ENCODE measurements around the gene BSND.

Gene BSND

GRCh38 chr1:54969879-54970278 is 28.9 kb upstream of the BSND start:
- H3K4me1 Mint-ChIP-seq: peaks cover 5% of the 10 kb centered on the region
- peaks cover 2% of the 10 kb centered on the region for H3K36me3 Mint-ChIP-seq
- peaks cover 13% of the 10 kb centered on the region for H3K27me3 Mint-ChIP-seq
- H3K4me3 Mint-ChIP-seq: no peak overlapping the region
- H3K27ac Mint-ChIP-seq: no peak overlapping the region
- H3K9me3 Mint-ChIP-seq: no peaks in the 10 kb centered on the region

GRCh38 chr1:54970901-54971300 is 27.8 kb upstream of the BSND start:
- Mint-ChIP-seq H3K4me1 (peaks cover 3% of the 10 kb centered on the region), H3K36me3 (peaks cover 2% of the 10 kb centered on the region), H3K9me3 (no peaks in the 10 kb centered on the region), H3K4me3 (no peak overlapping the region), H3K27ac (no peak overlapping the region), H3K27me3 (peaks cover 13% of the 10 kb centered on the region)

DNA sequence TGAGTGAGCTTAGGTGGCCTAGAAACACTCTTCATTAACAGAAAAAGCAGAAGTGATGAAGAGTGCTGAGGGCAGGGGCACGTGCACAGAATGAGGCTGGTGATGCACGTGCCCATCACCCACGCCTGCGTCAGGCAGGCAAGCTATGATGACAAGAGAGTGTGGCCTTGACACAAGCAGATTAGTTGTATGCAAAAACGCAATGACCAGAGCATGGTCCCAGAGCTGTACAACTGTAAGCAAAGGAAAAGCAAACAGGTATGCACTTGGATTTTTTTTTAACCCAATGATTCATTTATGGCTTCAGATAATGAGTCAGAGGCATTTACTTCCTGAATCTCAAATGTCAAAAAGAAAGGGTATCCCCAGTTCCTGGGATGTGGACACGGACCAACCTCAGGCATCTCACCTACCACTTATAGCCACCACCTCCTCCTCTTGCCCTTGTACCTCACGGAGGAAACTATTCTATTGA is 27.4 kb upstream of the BSND start:
- Mint-ChIP-seq H3K27me3 (peaks cover 11% of the 10 kb centered on the region), H3K36me3 (peaks cover 2% of the 10 kb centered on the region), H3K27ac (no peak overlapping the region), H3K9me3 (no peaks in the 10 kb centered on the region), H3K4me1 (no peaks in the 10 kb centered on the region), H3K4me3 (no peak overlapping the region)

DNA sequence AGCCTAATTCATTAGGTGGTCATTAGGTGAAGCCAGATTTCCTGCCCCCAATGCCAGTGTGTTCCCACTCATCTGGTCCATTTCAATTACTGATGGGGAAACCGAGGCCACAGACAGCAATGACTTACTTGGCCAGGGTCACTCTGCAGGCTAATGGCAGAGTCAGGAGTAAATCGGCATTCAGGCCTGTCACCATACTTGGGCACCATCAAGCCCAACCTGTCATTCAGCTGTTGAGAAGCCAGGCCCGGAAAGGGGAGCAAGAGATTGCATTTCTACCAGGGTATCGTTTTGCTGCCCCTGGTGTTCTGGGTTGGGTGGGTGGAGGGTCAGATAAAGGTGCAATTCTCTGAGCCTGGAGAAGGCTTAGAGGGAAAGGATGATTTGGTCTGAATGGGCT is 26.3 kb upstream of the BSND start:
- H3K4me3 Mint-ChIP-seq: no peak overlapping the region
- peaks cover 8% of the 10 kb centered on the region for H3K27me3 Mint-ChIP-seq
- no peaks in the 10 kb centered on the region for H3K9me3 Mint-ChIP-seq
- no peak overlapping the region for H3K27ac Mint-ChIP-seq
- H3K36me3 Mint-ChIP-seq: no peaks in the 10 kb centered on the region
- no peaks in the 10 kb centered on the region for H3K4me1 Mint-ChIP-seq

DNA sequence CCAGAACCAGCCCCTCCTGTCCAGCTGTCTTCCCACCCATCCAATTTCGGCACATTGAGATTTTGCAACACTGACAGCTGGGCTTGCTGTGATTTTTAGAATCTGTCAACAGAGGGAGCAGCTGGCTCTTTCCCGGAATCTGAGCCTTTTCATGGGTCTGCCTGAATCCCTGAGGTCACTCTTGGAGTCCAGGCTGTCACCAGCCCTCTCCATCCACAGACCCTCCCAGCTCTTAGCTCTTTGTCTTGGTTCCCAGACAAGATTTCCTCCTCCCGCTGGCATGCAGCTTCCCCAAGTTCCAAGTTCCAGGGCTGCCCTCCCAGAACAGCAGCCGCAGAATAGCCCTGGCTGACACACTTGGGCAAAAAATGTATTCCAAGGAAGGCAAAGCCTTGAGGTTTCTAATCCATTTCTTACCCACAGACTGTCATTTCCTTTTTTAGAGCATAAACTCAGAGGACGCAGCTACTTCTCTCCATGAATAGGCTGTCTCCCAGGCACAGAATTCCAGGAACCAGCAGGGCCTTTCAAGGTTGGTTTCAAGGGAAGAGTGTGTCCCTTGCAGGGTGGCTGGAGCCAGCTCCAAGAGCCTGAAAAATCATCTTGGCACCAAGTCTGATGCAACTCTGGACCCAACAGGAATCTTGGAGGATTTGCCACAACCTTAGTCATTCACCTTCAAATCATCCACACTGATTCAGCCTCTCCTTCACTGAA is 25.4 kb upstream of the BSND start:
- no peaks in the 10 kb centered on the region for H3K36me3 Mint-ChIP-seq
- no peak overlapping the region for H3K27ac Mint-ChIP-seq
- peaks cover 12% of the 10 kb centered on the region for H3K27me3 Mint-ChIP-seq
- H3K4me3 Mint-ChIP-seq: no peak overlapping the region
- no peaks in the 10 kb centered on the region for H3K9me3 Mint-ChIP-seq
- no peaks in the 10 kb centered on the region for H3K4me1 Mint-ChIP-seq

DNA sequence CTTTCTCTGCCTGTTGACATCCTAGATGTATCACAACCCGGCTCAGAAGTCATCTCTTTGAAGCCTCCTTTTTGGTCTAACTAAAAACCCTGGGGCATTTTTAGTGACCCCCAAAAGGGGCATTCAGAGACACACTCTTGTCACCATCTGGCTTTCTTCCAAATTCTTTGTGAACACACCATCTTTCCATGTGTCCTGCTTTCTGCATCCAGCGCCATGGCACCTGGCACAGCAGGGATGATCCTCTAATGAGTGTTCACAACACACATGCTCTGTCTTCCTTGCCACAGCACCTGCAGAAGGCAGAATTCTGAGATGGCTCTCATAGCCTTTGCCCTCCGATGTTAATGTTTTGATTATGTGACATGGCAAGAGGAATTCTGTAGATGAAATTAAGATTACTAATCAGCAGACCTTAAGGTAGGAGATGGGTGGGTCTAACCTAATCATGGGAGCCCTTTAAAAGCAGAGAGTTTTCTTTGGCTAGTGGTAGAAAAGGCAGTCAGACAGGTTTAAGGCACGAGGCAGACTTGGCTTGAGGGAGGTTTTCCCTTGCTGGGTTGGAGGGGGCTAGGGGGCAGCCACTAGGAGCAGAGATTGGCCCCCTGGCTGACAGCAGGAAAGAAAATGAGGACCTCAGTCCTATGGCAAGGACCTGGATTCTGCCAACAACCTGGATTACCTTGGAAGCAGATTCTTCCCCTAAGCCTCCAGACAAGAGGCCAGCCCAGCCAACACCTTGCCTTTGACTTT is 23.2 kb upstream of the BSND start:
- Mint-ChIP-seq H3K4me1 (no peaks in the 10 kb centered on the region), H3K9me3 (no peaks in the 10 kb centered on the region), H3K27ac (no peak overlapping the region), H3K27me3 (peaks cover 11% of the 10 kb centered on the region), H3K36me3 (no peaks in the 10 kb centered on the region), H3K4me3 (no peak overlapping the region)

DNA sequence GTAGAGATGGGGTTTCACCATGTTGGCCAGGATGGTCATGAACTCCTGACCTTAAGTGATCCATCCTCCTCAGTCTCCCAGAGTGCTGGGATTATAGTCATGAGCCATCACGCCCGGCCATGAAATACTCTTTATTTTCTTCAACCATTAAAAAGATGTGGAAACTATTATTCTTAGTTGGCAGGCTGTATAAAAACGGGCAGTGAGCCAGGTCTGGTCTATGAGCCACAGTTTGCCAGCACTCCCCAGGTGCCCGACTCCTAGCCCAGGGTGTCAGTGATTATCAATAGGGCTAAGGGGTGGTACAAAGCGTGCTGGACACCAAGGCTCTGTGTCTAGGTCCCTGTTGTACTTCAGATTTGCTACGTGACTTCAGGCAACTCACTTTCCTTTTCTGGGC is 22.0 kb upstream of the BSND start:
- H3K27me3 Mint-ChIP-seq: peaks cover 18% of the 10 kb centered on the region
- H3K4me1 Mint-ChIP-seq: no peaks in the 10 kb centered on the region

GRCh38 chr1:54977533-54978297 is 21.0 kb upstream of the BSND start:
- Mint-ChIP-seq H3K27me3 (peaks cover 23% of the 10 kb centered on the region), H3K36me3 (no peaks in the 10 kb centered on the region), H3K4me1 (no peaks in the 10 kb centered on the region), H3K4me3 (no peak overlapping the region), H3K9me3 (no peaks in the 10 kb centered on the region), H3K27ac (no peak overlapping the region)

More for the DNA sequence above, 22.0 kb upstream of the BSND start:
- H3K9me3 Mint-ChIP-seq: no peaks in the 10 kb centered on the region
- no peak overlapping the region for H3K4me3 Mint-ChIP-seq
- no peak overlapping the region for H3K27ac Mint-ChIP-seq
- H3K36me3 Mint-ChIP-seq: no peaks in the 10 kb centered on the region

DNA sequence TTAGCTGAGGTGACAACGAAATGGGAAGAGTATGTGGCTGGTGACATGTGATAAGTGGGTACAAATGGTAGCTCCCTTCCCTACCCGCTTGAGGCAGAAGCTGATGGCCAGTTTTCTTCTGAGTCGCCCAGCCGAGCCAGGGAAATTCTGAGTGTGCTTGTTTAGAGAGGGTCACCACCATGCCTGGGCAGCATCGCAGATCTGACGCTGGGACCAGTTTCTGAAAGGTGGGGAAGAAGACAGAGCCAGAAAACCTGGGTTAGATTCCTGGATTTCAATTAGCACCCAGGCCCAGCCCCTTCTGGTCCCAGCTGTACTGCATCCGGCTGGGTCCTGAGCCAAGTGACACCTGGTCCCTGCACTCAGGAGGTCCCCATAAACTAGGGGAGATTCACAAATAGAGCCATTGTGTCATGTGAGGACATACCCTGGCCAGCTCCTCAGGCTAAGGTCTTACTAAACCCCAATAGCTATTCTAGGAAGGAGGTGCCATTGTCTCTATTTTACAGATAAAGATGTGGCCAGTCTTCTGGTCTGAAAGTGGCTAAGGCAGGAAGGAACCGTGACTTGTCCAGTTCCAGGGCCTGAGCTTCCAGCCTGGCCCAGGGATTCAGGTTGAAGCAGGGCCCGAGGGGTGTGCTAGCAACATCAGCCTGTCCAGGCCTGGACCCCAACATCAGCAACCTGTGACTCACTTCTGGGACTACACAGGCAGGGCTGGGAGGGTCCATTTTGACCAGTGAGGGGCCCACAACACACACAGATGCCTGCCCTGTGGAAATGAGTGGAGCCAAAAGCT is 20.0 kb upstream of the BSND start:
- H3K4me1 Mint-ChIP-seq: no peaks in the 10 kb centered on the region
- no peak overlapping the region for H3K4me3 Mint-ChIP-seq
- peaks cover 23% of the 10 kb centered on the region for H3K27me3 Mint-ChIP-seq
- no peak overlapping the region for H3K27ac Mint-ChIP-seq
- no peaks in the 10 kb centered on the region for H3K36me3 Mint-ChIP-seq
- no peaks in the 10 kb centered on the region for H3K9me3 Mint-ChIP-seq

GRCh38 chr1:54979327-54979891 is 19.3 kb upstream of the BSND start:
- Mint-ChIP-seq H3K4me3 (no peak overlapping the region), H3K36me3 (no peaks in the 10 kb centered on the region), H3K27me3 (peaks cover 25% of the 10 kb centered on the region), H3K4me1 (no peaks in the 10 kb centered on the region), H3K27ac (no peak overlapping the region), H3K9me3 (no peaks in the 10 kb centered on the region)

DNA sequence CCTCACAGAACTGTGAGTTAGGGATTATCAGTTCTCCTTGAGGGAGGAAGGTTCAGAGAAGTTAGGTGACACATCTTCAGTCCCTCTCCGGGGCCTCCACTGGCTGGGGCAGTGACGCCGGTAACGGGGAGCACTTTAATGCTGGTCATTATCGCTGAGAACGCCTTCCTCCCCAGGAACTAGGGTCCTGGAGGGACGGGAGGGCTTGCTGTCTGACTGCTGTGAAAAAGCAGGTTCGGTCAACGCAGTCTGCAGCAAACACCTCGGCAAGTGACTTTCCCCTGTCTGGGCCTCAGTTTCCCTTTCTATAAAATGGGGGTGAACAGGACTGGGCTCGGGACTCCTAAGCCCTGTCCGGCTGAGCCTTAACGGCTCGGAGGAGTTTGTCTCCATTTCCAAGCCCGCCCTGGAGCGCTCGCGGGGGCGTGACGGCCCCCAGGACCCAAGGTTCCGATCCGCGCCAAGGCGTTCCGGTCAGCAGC is 18.6 kb upstream of the BSND start:
- Mint-ChIP-seq H3K27me3 (peaks cover 24% of the 10 kb centered on the region), H3K27ac (no peak overlapping the region), H3K4me3 (no peak overlapping the region), H3K36me3 (no peaks in the 10 kb centered on the region), H3K9me3 (no peaks in the 10 kb centered on the region), H3K4me1 (no peaks in the 10 kb centered on the region)

DNA sequence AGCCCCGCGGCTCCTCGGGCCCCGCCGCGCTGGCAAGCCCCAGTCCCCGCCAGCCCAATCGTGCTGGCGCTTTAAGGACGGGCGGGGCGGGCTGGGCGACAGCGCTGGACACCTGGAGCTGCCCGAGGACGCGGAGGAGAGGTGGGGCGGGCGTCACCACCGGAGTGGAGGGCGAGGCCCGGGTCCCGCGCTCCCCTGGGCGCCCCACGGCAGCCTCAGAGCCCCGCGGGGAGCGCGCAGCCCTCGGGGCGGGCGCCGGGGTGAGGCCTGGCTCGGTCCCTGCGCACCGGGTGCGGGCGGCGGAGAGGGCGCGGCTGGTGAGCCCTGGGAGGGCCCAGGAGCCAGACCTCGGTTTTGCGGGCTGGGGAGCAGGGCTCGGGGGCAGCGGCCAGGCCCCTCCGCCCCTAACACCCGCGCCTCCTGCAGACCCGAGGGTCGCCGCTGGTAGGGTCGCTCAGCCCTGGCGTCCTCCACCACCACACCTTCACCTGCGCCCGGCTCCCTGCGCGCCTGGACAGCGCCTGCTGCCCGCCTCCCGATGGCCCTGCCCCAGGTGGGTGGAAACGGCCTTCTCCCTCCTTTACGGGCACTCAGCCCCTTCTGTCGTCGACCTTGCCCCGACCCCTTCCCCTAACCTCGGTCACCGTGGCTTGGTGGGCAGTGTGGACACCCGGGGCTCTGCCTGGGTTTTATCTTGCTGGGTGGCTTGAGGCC is 18.0 kb upstream of the BSND start, which contains the start of gene TMEM61:
TSS of gene TMEM61 (plus strand) at position 101 of the 714 bp plus-strand sequence. CDS start at position 539, 438 bp downstream.
- Mint-ChIP-seq H3K27ac (no peak within 1 kb of the TSS), H3K27me3 (peaks cover 24% of the 10 kb centered on the region), H3K4me1 (no peaks in the 10 kb centered on the region), H3K36me3 (no peaks in the 10 kb centered on the region), H3K4me3 (no peak within 1 kb of the TSS), H3K9me3 (no peaks in the 10 kb centered on the region)

- no peaks in the 10 kb centered on the region for H3K9me3 Mint-ChIP-seq
Measured at GRCh38 chr1:54981466-54981865, 17.3 kb upstream of the BSND start.

DNA sequence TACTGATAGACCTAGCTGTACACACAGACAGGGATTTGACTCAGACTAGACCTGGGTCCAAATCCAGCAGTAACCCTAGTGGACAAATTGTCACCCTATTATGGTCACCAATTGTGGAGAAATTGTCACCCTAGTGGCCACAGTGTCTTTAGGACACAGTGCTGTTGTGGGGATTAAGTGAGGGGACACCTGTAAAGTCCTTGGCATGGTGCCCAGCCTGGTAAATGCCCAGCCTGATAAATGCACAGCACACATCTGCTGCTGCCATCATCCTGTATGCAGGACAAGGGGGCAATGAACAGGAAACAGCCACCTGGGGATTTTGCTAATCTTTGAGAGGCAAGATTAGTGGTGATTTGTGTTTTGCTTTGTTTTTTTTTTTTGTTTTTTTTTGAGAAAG is 16.0 kb upstream of the BSND start:
- H3K27me3 Mint-ChIP-seq: peaks cover 24% of the 10 kb centered on the region
- no peak overlapping the region for H3K27ac Mint-ChIP-seq
- H3K4me3 Mint-ChIP-seq: no peak overlapping the region
- H3K4me1 Mint-ChIP-seq: no peaks in the 10 kb centered on the region
- H3K9me3 Mint-ChIP-seq: no peaks in the 10 kb centered on the region
- H3K36me3 Mint-ChIP-seq: no peaks in the 10 kb centered on the region

More at GRCh38 chr1:54981466-54981865, 17.3 kb upstream of the BSND start:
- Mint-ChIP-seq H3K27me3 (peaks cover 24% of the 10 kb centered on the region), H3K4me3 (no peak overlapping the region), H3K27ac (no peak overlapping the region), H3K36me3 (no peaks in the 10 kb centered on the region), H3K4me1 (no peaks in the 10 kb centered on the region)
